K562 (cell line): ENCODE measurements around the gene ENKUR. TPM values are rescaled to one million over a fixed set of nuclear protein-coding genes. Genes with fewer than 3 reads are reported as not detected.

ENCODE experiments used
- ATAC-seq: fragments of 200-7000 bp; cut with Tn5 transposase; 3 replicates; pipeline ENCODE4 v1.9.1; 2020; ENCODE audit warnings: moderate library complexity
- BruUV-seq: library from RNA; stranded (reverse); fragments of 400-500 nt; replicated peaks from 2 replicates; lab custom pipeline; 2021; lab: Mats Ljungman, UMichigan
- CTCF ChIA-PET: fragments of 300-600 bp; formaldehyde crosslinking; extraction: SDS; loops from one replicate; lab custom pipeline; 2021; ENCODE audit warnings: low intra/inter-chr PET ratio; lab: Yijun Ruan, JAX
- POLR2A ChIA-PET: fragments of 300-600, 350-650 bp; sonication (Branson Sonifier 250); formaldehyde crosslinking; extraction: SDS; loops from one replicate; lab custom pipeline; 2021; ENCODE audit warnings: antibody characterized with exemption, inconsistent platforms; lab: Yijun Ruan, JAX
- DNase-seq, 4 experiments: peaks; one replicate each; pipeline versions ENCODE4 v3.0.0 to v3.0.0-alpha.2; 2011 to 2018; ENCODE audit warnings: low spot score in 3 of 4, mixed read lengths in 3 of 4; ENCODE audit errors: extremely low read depth in 1 of 4
- FAIRE-seq: peaks from 2 replicates; lab custom pipeline; 2011; peaks lifted over from hg19 to GRCh38; lab: Jason Lieb, UNC
- H2AFZ ChIP-seq: 2 replicates; pipeline ENCODE4 v1.6.0; 2011; ENCODE audit warnings: low read depth, low read length, control low read depth, inconsistent platforms
- H3K27ac ChIP-seq: fragments of 200-600 bp; 3 replicates; pipeline ENCODE4 v1.8.0; 2011; ENCODE audit warnings: low read depth, mild to moderate bottlenecking, control low read depth, inconsistent platforms, low read length, moderate library complexity, mixed read lengths; ENCODE audit errors: extremely low read depth
- H3K27me3 ChIP-seq, 2 experiments: fragments of 300-600 bp in 1 of 2; 2 replicates in 1 of 2; 3 replicates in 1 of 2; pipeline versions ENCODE4 v1.6.0 to v1.8.0; 2011; ENCODE audit warnings: inconsistent platforms in 2 of 2, low read length in 2 of 2, mild to moderate bottlenecking in 1 of 2, mixed read lengths in 1 of 2, moderate library complexity in 1 of 2; ENCODE audit not compliant: control insufficient read depth in 2 of 2, insufficient read depth in 2 of 2
- H3K36me3 ChIP-seq: fragments of 300-600 bp; 3 replicates; pipeline ENCODE4 v1.8.0; 2011; ENCODE audit warnings: mild to moderate bottlenecking, low read length, inconsistent platforms; ENCODE audit not compliant: control insufficient read depth, insufficient read depth
- H3K4me1 ChIP-seq, 2 experiments: fragments of 200-600 bp in 1 of 2; replicated peaks in 1 of 2; 2 replicates in 1 of 2; 3 replicates in 1 of 2; pipeline versions ENCODE4 v1.5.1 to v1.8.0; 2011; ENCODE audit warnings: inconsistent platforms in 2 of 2, low read length in 2 of 2, mild to moderate bottlenecking in 1 of 2, mixed read lengths in 1 of 2, moderate library complexity in 1 of 2; ENCODE audit not compliant: control insufficient read depth in 2 of 2, insufficient read depth in 2 of 2
- H3K4me2 ChIP-seq: 2 replicates; pipeline ENCODE4 v1.6.1; 2011; ENCODE audit warnings: low read length, control low read depth, inconsistent platforms, mixed read lengths; ENCODE audit not compliant: insufficient read depth
- H3K4me3 ChIP-seq: fragments of 200-600 bp; sonication (generic), shearing (Covaris generic); 2 replicates; pipeline ENCODE4 v1.5.1; 2016; ENCODE audit warnings: control low read depth, inconsistent platforms
- H3K79me2 ChIP-seq: fragments of 200-600 bp; 3 replicates; pipeline ENCODE4 v1.8.0; 2011; ENCODE audit warnings: low read length, inconsistent platforms; ENCODE audit not compliant: control insufficient read depth, insufficient read depth
- H3K9ac ChIP-seq, 2 experiments: 2 replicates each; pipeline versions ENCODE4 v1.6.0 to v1.6.1; 2011; ENCODE audit warnings: low read depth in 2 of 2, low read length in 2 of 2, control low read depth in 1 of 2, inconsistent platforms in 1 of 2, mild to moderate bottlenecking in 1 of 2, mixed read lengths in 1 of 2; ENCODE audit not compliant: insufficient read depth in 1 of 2
- H3K9me1 ChIP-seq: one replicate; pipeline ENCODE4 v1.6.0; 2011; ENCODE audit warnings: inconsistent platforms, mild to moderate bottlenecking, low read length, moderate library complexity; ENCODE audit not compliant: control insufficient read depth, insufficient read depth
- H3K9me3 ChIP-seq: replicated peaks from 2 replicates; pipeline ENCODE4 v1.5.1; 2011; ENCODE audit warnings: low read depth, low read length, inconsistent platforms; ENCODE audit not compliant: control insufficient read depth, insufficient read depth
- H4K20me1 ChIP-seq: replicated peaks from 2 replicates; pipeline ENCODE4 v1.6.1; 2011; ENCODE audit warnings: low read length, inconsistent platforms, mixed read lengths; ENCODE audit not compliant: control insufficient read depth, insufficient read depth
- BDP1 ChIP-seq: IDR thresholded peaks from 3 replicates; pipeline ENCODE4 v1.6.1; 2011; ENCODE audit not compliant: insufficient read length, insufficient read depth
- LARP7 ChIP-seq: fragments of 450-650 bp; IDR thresholded peaks from 2 replicates; pipeline ENCODE4 v1.6.1; 2016
- PHB ChIP-seq: fragments of 250-450 bp; sonication (Bioruptor Pico); IDR thresholded peaks from 2 replicates; pipeline ENCODE4 v1.5.0; 2021
- REST ChIP-seq, 2 experiments: fragments of 450-650 bp; formaldehyde crosslinking in 1 of 2; IDR thresholded peaks; 2 replicates each; pipeline versions ENCODE4 v1.4.0 to v1.6.1; 2014 to 2020; ENCODE audit warnings: mild to moderate bottlenecking in 2 of 2, borderline replicate concordance in 1 of 2, low read depth in 1 of 2
- RFX5 ChIP-seq: IDR thresholded peaks from 2 replicates; pipeline ENCODE4 v1.6.1; 2011; ENCODE audit warnings: low read depth, mild to moderate bottlenecking, improper control_type of control experiment, low read length
- SMARCC2 ChIP-seq: fragments of 450-650 bp; IDR thresholded peaks from 2 replicates; pipeline ENCODE4 v1.6.1; 2017; ENCODE audit warnings: antibody characterized with exemption, moderate library complexity, mild to moderate bottlenecking, low read depth
- TRIM25 ChIP-seq: fragments of 450-650 bp; IDR thresholded peaks from 2 replicates; pipeline ENCODE4 v1.7.0; 2016; ENCODE audit warnings: borderline replicate concordance
- ZKSCAN1 ChIP-seq: fragments of 150-350 bp; IDR thresholded peaks from 2 replicates; pipeline ENCODE4 v1.6.1; 2016; ENCODE audit warnings: low read depth, low read length
- ZNF174 ChIP-seq: fragments of 250-450 bp; sonication (Bioruptor Pico); IDR thresholded peaks from 2 replicates; pipeline ENCODE4 v1.4.0; 2020; ENCODE audit warnings: mild to moderate bottlenecking
- ZNF398 ChIP-seq: fragments of 250-450 bp; sonication (Bioruptor Pico); IDR thresholded peaks from 2 replicates; pipeline ENCODE4 v1.8.0; 2021; ENCODE audit warnings: moderate library complexity, mild to moderate bottlenecking, inconsistent platforms
- ZNF778 ChIP-seq: fragments of 450-650 bp; formaldehyde crosslinking; IDR thresholded peaks from 2 replicates; pipeline ENCODE4 v1.4.0; 2020; ENCODE audit warnings: mild to moderate bottlenecking, moderate library complexity
- in situ Hi-C: fragments of 300-500 bp; cut with MboI; formaldehyde crosslinking; loops from 4 replicates; pipeline ENCODE4 v1.15.0; 2018; ENCODE audit warnings: inconsistent platforms, mixed read lengths
- intact Hi-C: fragments of 100-400 bp; cut with micrococcal nuclease; formaldehyde crosslinking; loops from 2 replicates; pipeline ENCODE4 v1.14.2; 2022
- polyA plus RNA-seq, 8 experiments: library from polyadenylated mRNA; depleted of rRNA in 4 of 8; stranded (reverse) in 5 of 8; unstranded in 3 of 8; fragments of >200 nt; fragmentation: Nextera tagmentation in 2 of 8; fragmentation: Illumina TruSeq in 1 of 8; extraction: Ambion mirVana in 2 of 8; extraction: Trizol in 1 of 8; gene quantifications; 2 replicates each; pipeline versions ENCODE4 v1.2.1 to v1.2.3, GENCODE V29; 2011 to 2014; ENCODE audit warnings: inconsistent platforms in 1 of 8, missing spikeins in 1 of 8
- total RNA-seq, 7 experiments: library from RNA; depleted of rRNA in 6 of 7; stranded (reverse); fragments of >200 nt in 6 of 7; fragmentation: Illumina TruSeq in 2 of 7; extraction: Trizol in 2 of 7; gene quantifications; 2 replicates each; pipeline versions ENCODE4 v1.2.1 to v1.2.3, GENCODE V29; 2011 to 2021; ENCODE audit warnings: low replicate concordance in 1 of 7

ENKUR gene
- total and polyA plus RNA-seq, 9 of the 15 experiments (the other 6 are each of a cell fraction or from before 2014, with no cell fraction given), result 0.06 to 0.46 (median 0.20) TPM

- in situ Hi-C loops (no loop called here), intact Hi-C loops (no loop called here)
- no peak overlapping the region for H3K27ac ChIP-seq
- H2AFZ ChIP-seq, result no peak overlapping the region
- DNase-seq, result peak in 2 of 4 experiments; percentile 32 to 57
- no TSS peak for BruUV-seq
- no peaks in the 10 kb centered on the region for H3K9me3 ChIP-seq
- no peaks in the 10 kb centered on the region for H4K20me1 ChIP-seq
- peaks cover 6 to 8% of the 10 kb centered on the region in 2 experiments; a peak in 3 of 5 replicates for H3K4me1 ChIP-seq
- no peaks in the 10 kb centered on the region for H3K36me3 ChIP-seq
- no peaks in the 10 kb centered on the region for H3K27me3 ChIP-seq
- H3K9ac ChIP-seq, result no peak overlapping the region
- no peaks in the 10 kb centered on the region for H3K79me2 ChIP-seq
- POLR2A ChIA-PET, result interaction anchor here (0.6 to 1.2 kb wide), 4 partner anchors 12 to 74 kb away, joined by 3 to 4 read pairs (median 3); no protein-coding TSS in a partner anchor
- ATAC-seq, result peak; percentile 75
- FAIRE-seq, result peak; percentile 19
- H3K9me1 ChIP-seq, result no peaks in the 10 kb centered on the region
- CTCF ChIA-PET, result no interaction called here
- no peak overlapping the region for H3K4me2 ChIP-seq
- H3K4me3 ChIP-seq, result no peak overlapping the region
- TF ChIP-seq LARP7 (no peak), BDP1 (no peak), TRIM25 (no peak), ZNF398 (CRISPR knock-in tag) (no peak), ZNF778 (CRISPR knock-in tag) (no peak), SMARCC2 (no peak), PHB (no peak), ZKSCAN1 (no peak), RFX5 (no peak), ZNF174 (CRISPR knock-in tag) (no peak), REST (IDR thresholded peaks at IDR 0.05; ENCODE audit: borderline replicate concordance) (no peak), REST (CRISPR knock-in tag; IDR thresholded peaks at IDR 0.05; ENCODE audit: low read depth) (no peak)
Observed at GRCh38 chr10:25039531-25039930, 23.6 kb upstream of the ENKUR start.
